Right lobe of liver (tissue), 4 donors: Measurements from ENCODE around the gene SULF2.

Experiments
- CTCF ChIP-seq, 4 donors: fragments of 200-600 bp in 3 of 4; fragments of 450-650 bp in 1 of 4; IDR thresholded peaks; one replicate each; pipeline versions ENCODE4 v1.5.1 to v1.8.0; 2016 to 2022; ENCODE audit warnings: antibody characterized with exemption in 4 of 4, mild to moderate bottlenecking in 2 of 4
- POLR2A ChIP-seq: fragments of 450-650 bp; IDR thresholded peaks from one replicate; pipeline ENCODE4 v1.6.1; 2017; ENCODE audit warnings: antibody characterized with exemption, mild to moderate bottlenecking
- donor health status: DM: no; HTN: no; CAD: no.
- donor health status: DM: no; HTN: no; CAD: no.
- donor health status: DM: no; HTN: yes; CAD: no.

GRCh38 chr20:47676219-47676721 lies 109.0 kb downstream of the SULF2 start:
- TF ChIP-seq CTCF (IDR thresholded peaks at IDR 0.05) (no peak), POLR2A (no peak)
